ENCODE results near the gene ZNF783. TPM values are rescaled to one million over a fixed set of nuclear protein-coding genes. Genes with fewer than 3 reads are reported as not detected.

Gene ZNF783
- total RNA-seq, 2 donors from 2014 or later, result 29.0 to 31.4 TPM

Other genes starting within 250 kb of the ZNF783 start
- gene PDIA4, start 233.7 kb upstream of the ZNF783 start, total RNA-seq, result 10 to 100 TPM; 42.4 to 49.8 TPM
- gene ZNF786, start 171.5 kb upstream of the ZNF783 start, total RNA-seq, result 1 to 10 TPM; 2.8 to 4.4 TPM
- under 1 TPM; 0.23 to 0.87 TPM for gene ZNF425, start 135.9 kb upstream of the ZNF783 start, total RNA-seq
- gene ZNF398, start 114.7 kb upstream of the ZNF783 start, total RNA-seq, result 10 to 100 TPM; 17.2 to 19.7 TPM
- gene ZNF282, start 66.7 kb upstream of the ZNF783 start, total RNA-seq, result 10 to 100 TPM; 14.6 to 24.4 TPM
- 10 to 100 TPM; 12.1 to 15.3 TPM for gene ZNF212, start 22.5 kb upstream of the ZNF783 start, total RNA-seq
- gene ZNF777, start 198.9 kb downstream of the ZNF783 start, total RNA-seq, result 10 to 100 TPM; 12.7 to 16.5 TPM
- 10 to 100 TPM; 28.1 to 29.2 TPM for gene ZNF746, start 235.6 kb downstream of the ZNF783 start, total RNA-seq

Measured in T-helper 17 cell (primary cell).